HG03565 (cell line): ENCODE data around the gene PEX10.

Experiments
- ATAC-seq: cut with Tn5 transposase; IDR thresholded peaks from one replicate; pipeline ENCODE4 v1.9.1; 2021; ENCODE audit warnings: mild to moderate bottlenecking, moderate library complexity; ENCODE audit not compliant: unreplicated experiment

Gene PEX10

GRCh38 chr1:2406451-2407041, 5.8 kb downstream of the PEX10 start:
- ATAC-seq, result no peak

GRCh38 chr1:2405588-2406295, 6.6 kb downstream of the PEX10 start:
- ATAC-seq, result no peak

GRCh38 chr1:2404890-2405511, 7.4 kb downstream of the PEX10 start:
- ATAC-seq, result no peak

- ATAC-seq, result no peak
These were observed 8.0 kb downstream of the PEX10 start for GRCh38 chr1:2404142-2404889.

GRCh38 chr1:2403273-2403672, 9.1 kb downstream of the PEX10 start:
- ATAC-seq, result no peak

GRCh38 chr1:2402420-2402819, 9.9 kb downstream of the PEX10 start:
- ATAC-seq, result no peak

- no peak for ATAC-seq
These were observed 11.3 kb downstream of the PEX10 start for GRCh38 chr1:2400950-2401649.

- ATAC-seq, result no peak
These were observed 11.8 kb downstream of the PEX10 start for GRCh38 chr1:2400576-2400909.

- ATAC-seq, result no peak
These were observed 12.3 kb downstream of the PEX10 start for GRCh38 chr1:2399890-2400575.

GRCh38 chr1:2398871-2399270, 13.5 kb downstream of the PEX10 start:
- no peak for ATAC-seq

GRCh38 chr1:2397007-2397679, 15.2 kb downstream of the PEX10 start:
- no peak for ATAC-seq

- no peak for ATAC-seq
These were observed 15.9 kb downstream of the PEX10 start for GRCh38 chr1:2396476-2396875.

GRCh38 chr1:2396059-2396458, 16.3 kb downstream of the PEX10 start:
- ATAC-seq, result no peak

- no peak for ATAC-seq
These were observed 17.1 kb downstream of the PEX10 start for GRCh38 chr1:2395245-2395644.

GRCh38 chr1:2394761-2395160, 17.6 kb downstream of the PEX10 start:
- ATAC-seq, result no peak

GRCh38 chr1:2394220-2394619, 18.1 kb downstream of the PEX10 start:
- ATAC-seq, result no peak

GRCh38 chr1:2393471-2393877, 18.9 kb downstream of the PEX10 start:
- no peak for ATAC-seq

- ATAC-seq, result no peak
These were observed 19.7 kb downstream of the PEX10 start for GRCh38 chr1:2392686-2393085.

- no peak for ATAC-seq
These were observed 20.3 kb downstream of the PEX10 start for GRCh38 chr1:2391931-2392509.
